Stomach (tissue), 9 donors: ENCODE results near the gene PTPRD. TPM values are rescaled to one million over a fixed set of nuclear protein-coding genes. Genes with fewer than 3 reads are reported as not detected.

ENCODE experiments used
- DNase-seq, 2 donors: peaks; one replicate each; pipeline versions ENCODE4 v3.0.0 to v3.0.0-alpha.2; 2013 to 2019
- H3K27ac ChIP-seq, 5 donors: fragments of 200-600 bp in 4 of 5; sonication (generic) in 4 of 5; one replicate each; pipeline ENCODE4 v1.5.1; 2013 to 2019; ENCODE audit warnings: mild to moderate bottlenecking in 1 of 5, moderate library complexity in 1 of 5
- H3K27me3 ChIP-seq, 3 donors: fragments of 200-600 bp; sonication (generic); one replicate each; pipeline ENCODE4 v1.5.1; 2017 to 2019; ENCODE audit warnings: mixed run types in 1 of 3
- H3K36me3 ChIP-seq, 4 donors: fragments of 200-600 bp; sonication (generic); 1 replicate in 3 of 4; 2 replicates in 1 of 4; pipeline ENCODE4 v1.5.1; 2016 to 2019
- H3K4me1 ChIP-seq, 4 donors: fragments of 200-600 bp; sonication (generic); one replicate each; pipeline ENCODE4 v1.5.1; 2016 to 2019
- H3K4me3 ChIP-seq, 4 donors: fragments of 200-600 bp; sonication (generic) in 3 of 4; one replicate each; pipeline ENCODE4 v1.5.1; 2016 to 2019; ENCODE audit warnings: mild to moderate bottlenecking in 1 of 4
- H3K9me3 ChIP-seq, 4 donors: fragments of 200-600 bp; sonication (generic); one replicate each; pipeline ENCODE4 v1.5.1; 2016 to 2019
- CTCF ChIP-seq, 7 experiments: fragments of 450-650 bp in 4 of 7; fragments of 200-600 bp in 3 of 7; sonication (generic) in 3 of 7; IDR thresholded peaks; one replicate each; pipeline ENCODE4 v1.5.1; 2016 to 2019; ENCODE audit warnings: antibody characterized with exemption in 7 of 7, control low read depth in 2 of 7, mild to moderate bottlenecking in 1 of 7
- EP300 ChIP-seq: sonication (generic); formaldehyde crosslinking; IDR thresholded peaks from one replicate; pipeline ENCODE4 v1.6.1; 2017; ENCODE audit warnings: antibody characterized with exemption
- POLR2A ChIP-seq, 4 donors: fragments of 450-650 bp; IDR thresholded peaks; one replicate each; pipeline ENCODE4 v1.6.1; 2016; ENCODE audit warnings: antibody characterized with exemption in 4 of 4, control low read depth in 2 of 4, mild to moderate bottlenecking in 1 of 4, moderate library complexity in 1 of 4
- POLR2AphosphoS5 ChIP-seq, 3 donors: sonication (generic); formaldehyde crosslinking; IDR thresholded peaks; one replicate each; pipeline ENCODE4 v1.6.1; 2016; ENCODE audit warnings: antibody characterized with exemption in 3 of 3
- WGBS, 5 donors: extraction: QIAGEN DNeasy Blood & Tissue Kit in 3 of 5; methylation state at CpG; one replicate each; pipeline versions ENCODE4 v1.1.5 to v1.1.7; 2013 to 2018; 5-methylcytosine and 5-hydroxymethylcytosine counted together
- intact Hi-C: fragments of 100-400 bp; cut with DNase I; formaldehyde crosslinking; loops from one replicate; pipeline ENCODE4 v1.15.1; 2023; ENCODE audit warnings: low total_unique reads
- polyA plus RNA-seq, 3 donors: library from polyadenylated mRNA; stranded (reverse); fragments of 200-250 nt; gene quantifications; one replicate each; pipeline ENCODE4 v1.2.3, GENCODE V29; 2013
- total RNA-seq, 5 donors: library from RNA; depleted of rRNA; stranded (reverse); fragments of >200 nt; gene quantifications; one replicate each; pipeline versions ENCODE4 v1.1.0 to v1.2.3, GENCODE V29; 2014 to 2016
- donor health status: healthy with polysubstance abuse.
- donor health status: Bipolar disorder and iron deficiency.
- donor health status: healthy.

Gene PTPRD
- total and polyA plus RNA-seq, 8 donors = 0.12 to 53.1 (median 1.2) TPM

- no peak for DNase-seq
- Histone ChIP-seq H3K9me3 (no peaks in the 10 kb centered on the region), H3K27me3 (no peaks in the 10 kb centered on the region), H3K36me3 (no peaks in the 10 kb centered on the region), H3K4me1 (no peaks in the 10 kb centered on the region), H3K4me3 (no peak overlapping the region), H3K27ac (no peak overlapping the region)
- 80 to 90% (median 83%) methylated on average over 1 of the region's 1 CpG for WGBS, 5 donors
- TF ChIP-seq EP300 (no peak), CTCF (IDR thresholded peaks at IDR 0.05) (no peak), POLR2AphosphoS5 (IDR thresholded peaks at IDR 0.05) (no peak), POLR2A (IDR thresholded peaks at IDR 0.05) (no peak)
- intact Hi-C loops = no loop called here
Measured at GRCh38 chr9:8888591-8888990, 1724.2 kb downstream of the PTPRD start.

GRCh38 chr9:8887369-8887768 lies 1725.4 kb downstream of the PTPRD start:
- Histone ChIP-seq H3K27me3 (no peaks in the 10 kb centered on the region), H3K9me3 (no peaks in the 10 kb centered on the region), H3K4me3 (no peak overlapping the region), H3K4me1 (no peaks in the 10 kb centered on the region), H3K27ac (no peak overlapping the region), H3K36me3 (no peaks in the 10 kb centered on the region)
- WGBS, 5 donors = 46 to 75% (median 55%) methylated on average over 1 of the region's 1 CpG
- DNase-seq = no peak
- intact Hi-C loops = no loop called here
- TF ChIP-seq EP300 (no peak), POLR2AphosphoS5 (IDR thresholded peaks at IDR 0.05) (no peak), CTCF (IDR thresholded peaks at IDR 0.05) (no peak), POLR2A (IDR thresholded peaks at IDR 0.05) (no peak)

- H3K9me3 ChIP-seq = no peaks in the 10 kb centered on the region
- no peak for TF ChIP-seq EP300
- no peak for TF ChIP-seq CTCF (IDR thresholded peaks at IDR 0.05)
- no peak for TF ChIP-seq POLR2AphosphoS5 (IDR thresholded peaks at IDR 0.05)
- intact Hi-C loops = no loop called here
- DNase-seq = no peak
- H3K4me1 ChIP-seq = no peaks in the 10 kb centered on the region
- H3K27ac ChIP-seq = no peak overlapping the region
- WGBS, 5 donors = 21 to 50% (median 38%) methylated on average over 1 of the region's 1 CpG
- no peaks in the 10 kb centered on the region for H3K36me3 ChIP-seq
- H3K4me3 ChIP-seq = no peak overlapping the region
- H3K27me3 ChIP-seq = no peaks in the 10 kb centered on the region
Measured at GRCh38 chr9:8883321-8883720, 1729.5 kb downstream of the PTPRD start.

- no peaks in the 10 kb centered on the region for H3K36me3 ChIP-seq
- no peaks in the 10 kb centered on the region for H3K9me3 ChIP-seq
- TF ChIP-seq POLR2A (IDR thresholded peaks at IDR 0.05) (no peak), POLR2AphosphoS5 (IDR thresholded peaks at IDR 0.05) (no peak), EP300 (no peak), CTCF (IDR thresholded peaks at IDR 0.05) (no peak)
- H3K27me3 ChIP-seq = no peaks in the 10 kb centered on the region
- no peak overlapping the region for H3K27ac ChIP-seq
- H3K4me1 ChIP-seq = no peaks in the 10 kb centered on the region
- no peak for DNase-seq
- intact Hi-C loops = no loop called here
- H3K4me3 ChIP-seq = no peak overlapping the region
- WGBS, 5 donors = 50 to 68% (median 62%) methylated on average over 3 of the region's 3 CpGs
Measured at GRCh38 chr9:8880060-8880459, 1732.7 kb downstream of the PTPRD start.
